ENCODE results near the gene ZNF346.

Gene ZNF346

DNA sequence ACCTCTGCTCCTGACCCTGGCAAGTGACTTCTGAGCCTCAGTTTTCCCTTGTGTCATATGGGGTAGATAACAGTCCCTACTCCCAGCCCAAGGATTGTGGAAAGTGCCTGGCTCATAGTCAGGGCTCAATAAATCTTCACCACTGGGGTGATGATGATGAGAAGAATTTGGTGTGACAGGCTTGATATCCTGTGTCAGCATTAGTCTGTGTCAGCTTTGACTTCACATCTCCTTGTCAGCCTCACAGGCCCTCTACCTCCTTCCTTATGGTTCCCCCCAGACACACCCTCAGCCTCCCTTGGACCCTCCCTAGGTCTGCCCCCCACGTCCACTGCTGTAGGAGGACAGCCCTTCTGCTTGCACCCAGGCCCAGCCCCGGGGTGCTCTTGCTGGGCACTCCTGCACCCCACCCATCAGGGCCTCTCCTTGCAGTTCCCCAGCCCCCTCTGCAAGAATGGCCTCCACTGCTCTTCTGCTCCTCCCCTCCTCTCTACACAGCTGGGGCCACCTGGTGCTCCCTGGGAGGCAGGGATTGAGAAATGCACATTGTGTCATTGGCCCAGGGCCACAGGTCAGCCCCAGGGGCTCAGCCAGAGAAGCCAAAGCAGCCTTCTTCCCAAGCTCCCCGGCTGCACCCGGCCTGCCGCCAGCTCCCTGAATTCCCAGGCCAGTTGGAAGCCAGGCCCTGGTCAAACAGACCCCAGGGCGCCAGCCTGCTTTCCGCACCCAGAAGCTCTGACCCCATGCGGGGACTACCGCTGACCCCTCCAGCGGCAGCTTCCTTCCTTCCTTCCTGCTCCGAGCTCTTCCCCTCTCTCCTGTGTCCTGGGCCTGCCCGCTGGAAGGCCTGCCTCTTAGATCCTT, 72.0 kb downstream of the ZNF346 start:
- no peak for DNase-seq (ENCODE audit: low read depth)

DNA sequence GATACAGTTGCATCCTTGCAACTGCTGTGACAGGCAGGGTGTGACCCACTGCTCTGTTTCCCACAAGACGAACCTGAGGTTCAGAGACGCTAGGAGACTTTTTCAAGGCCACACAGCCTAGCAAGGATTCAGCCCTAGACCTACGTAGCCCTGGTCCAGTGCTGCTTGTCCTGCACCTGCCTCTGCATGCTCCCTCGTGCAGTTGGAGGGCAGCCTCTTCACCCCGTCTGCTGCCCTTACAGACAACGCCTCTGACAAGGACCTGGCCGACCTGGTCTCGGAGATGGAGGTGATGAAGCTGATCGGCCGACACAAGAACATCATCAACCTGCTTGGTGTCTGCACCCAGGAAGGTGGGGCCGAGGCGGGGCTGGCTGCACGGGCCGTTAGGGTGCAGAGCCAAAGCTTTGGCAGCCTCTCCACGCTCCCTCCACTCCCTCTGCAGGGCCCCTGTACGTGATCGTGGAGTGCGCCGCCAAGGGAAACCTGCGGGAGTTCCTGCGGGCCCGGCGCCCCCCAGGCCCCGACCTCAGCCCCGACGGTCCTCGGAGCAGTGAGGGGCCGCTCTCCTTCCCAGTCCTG, 72.7 kb downstream of the ZNF346 start:
- no peak for DNase-seq (ENCODE audit: low read depth)

- no peak for DNase-seq (ENCODE audit: low read depth)
Measured at GRCh38 chr5:177096162-177097015, 73.9 kb downstream of the ZNF346 start.

DNA sequence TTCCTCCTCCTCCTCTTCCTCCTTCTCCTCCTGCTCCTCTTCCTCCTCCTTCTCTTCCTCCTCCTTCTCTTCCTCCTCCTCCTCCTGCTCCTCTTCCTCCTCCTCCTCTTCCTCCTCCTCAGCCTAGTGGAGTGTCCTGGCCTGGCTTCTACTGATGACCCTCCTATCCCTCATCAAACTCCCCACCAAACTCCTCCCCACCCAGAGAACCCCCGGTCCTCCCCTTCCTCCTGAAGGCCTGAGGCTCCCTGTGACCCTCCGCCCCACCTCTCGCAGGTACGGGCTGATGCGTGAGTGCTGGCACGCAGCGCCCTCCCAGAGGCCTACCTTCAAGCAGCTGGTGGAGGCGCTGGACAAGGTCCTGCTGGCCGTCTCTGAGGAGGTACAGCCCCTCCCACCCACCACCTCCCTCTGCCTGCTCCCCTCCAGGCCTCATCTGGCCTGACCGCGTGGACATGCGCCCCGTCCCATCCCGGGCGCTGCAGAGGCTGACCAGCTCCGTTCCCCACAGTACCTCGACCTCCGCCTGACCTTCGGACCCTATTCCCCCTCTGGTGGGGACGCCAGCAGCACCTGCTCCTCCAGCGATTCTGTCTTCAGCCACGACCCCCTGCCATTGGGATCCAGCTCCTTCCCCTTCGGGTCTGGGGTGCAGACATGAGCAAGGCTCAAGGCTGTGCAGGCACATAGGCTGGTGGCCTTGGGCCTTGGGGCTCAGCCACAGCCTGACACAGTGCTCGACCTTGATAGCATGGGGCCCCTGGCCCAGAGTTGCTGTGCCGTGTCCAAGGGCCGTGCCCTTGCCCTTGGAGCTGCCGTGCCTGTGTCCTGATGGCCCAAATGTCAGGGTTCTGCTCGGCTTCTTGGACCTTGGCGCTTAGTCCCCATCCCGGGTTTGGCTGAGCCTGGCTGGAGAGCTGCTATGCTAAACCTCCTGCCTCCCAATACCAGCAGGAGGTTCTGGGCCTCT, 74.8 kb downstream of the ZNF346 start:
- no peak for DNase-seq (ENCODE audit: low read depth)

- DNase-seq (ENCODE audit: low read depth): no peak
Measured at GRCh38 chr5:177098120-177098469, 75.6 kb downstream of the ZNF346 start.

DNA sequence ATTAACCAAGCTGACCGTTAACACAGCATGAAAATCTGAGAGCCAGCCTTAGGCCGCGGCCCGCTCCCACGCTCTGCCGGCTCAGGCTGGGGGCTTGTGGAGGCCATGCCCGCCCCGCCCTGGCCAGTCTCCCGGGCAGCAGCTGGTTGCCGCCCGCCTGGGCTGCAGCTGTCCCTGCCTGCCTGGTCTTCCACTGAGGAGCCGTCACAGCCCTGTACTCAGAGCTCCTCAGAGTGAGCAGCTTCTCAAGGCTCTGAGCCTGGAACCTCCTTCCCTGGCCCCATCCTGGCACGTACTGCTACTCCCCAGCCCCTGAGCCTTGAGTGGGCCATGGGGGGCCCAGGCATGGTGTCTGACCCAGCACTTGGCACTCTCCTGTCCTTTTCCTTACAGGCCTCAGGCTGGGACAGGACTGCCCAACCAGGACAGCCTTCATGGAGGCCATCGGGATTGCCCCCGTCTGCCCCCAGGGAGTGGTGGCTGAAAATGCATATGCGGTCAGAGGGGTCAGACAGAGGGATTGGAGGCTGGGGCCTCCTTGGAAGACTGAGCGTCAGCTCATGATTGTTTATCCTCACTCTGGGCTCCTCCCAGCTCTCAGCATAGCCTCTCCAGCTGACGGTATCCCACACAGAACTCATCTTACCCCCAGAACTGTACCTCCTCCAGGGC, 76.1 kb downstream of the ZNF346 start:
- DNase-seq (ENCODE audit: low read depth): no peak

- DNase-seq (ENCODE audit: low read depth): no peak
Measured at GRCh38 chr5:177099422-177100093, 77.1 kb downstream of the ZNF346 start.

GRCh38 chr5:177100714-177101121, 78.2 kb downstream of the ZNF346 start:
- no peak for DNase-seq (ENCODE audit: low read depth)

DNA sequence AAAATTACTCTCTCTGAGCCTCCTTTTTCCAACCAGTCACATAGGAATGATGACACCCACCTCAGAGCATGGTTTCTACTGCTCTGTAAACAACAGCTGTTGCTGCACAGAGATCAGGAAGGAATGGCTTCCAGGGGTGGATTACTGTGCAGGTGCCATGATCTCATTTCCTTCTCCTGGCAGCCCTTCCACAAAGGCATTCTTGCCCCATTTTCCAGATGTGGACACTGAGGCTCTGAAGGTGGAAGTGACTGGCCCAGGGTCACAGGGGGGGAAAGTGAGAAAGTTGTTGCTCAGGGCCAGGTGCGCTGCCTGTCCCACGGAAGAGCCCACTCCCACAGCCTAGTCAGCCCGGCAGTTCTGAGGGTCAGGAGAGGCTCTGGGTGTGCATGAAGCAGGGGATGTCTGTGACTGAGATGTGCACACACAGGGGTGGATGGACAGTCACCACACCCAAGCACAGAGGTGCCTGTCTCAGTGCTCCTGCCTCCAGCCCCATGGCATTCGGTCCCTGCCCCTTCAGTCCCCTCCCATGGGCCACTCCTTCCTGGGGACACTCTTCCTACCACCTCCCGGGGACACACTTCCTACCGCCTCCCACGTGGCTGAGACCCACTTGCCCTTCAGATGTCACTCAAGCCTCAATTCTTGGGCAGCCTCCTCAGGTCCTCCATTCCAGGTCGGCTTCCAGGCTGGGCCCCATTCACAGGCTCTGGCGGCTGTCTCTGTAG, 81.2 kb downstream of the ZNF346 start:
- no peak for DNase-seq (ENCODE audit: low read depth)

- DNase-seq (ENCODE audit: low read depth): no peak
Measured at GRCh38 chr5:177105691-177106476, 83.4 kb downstream of the ZNF346 start.

DNA sequence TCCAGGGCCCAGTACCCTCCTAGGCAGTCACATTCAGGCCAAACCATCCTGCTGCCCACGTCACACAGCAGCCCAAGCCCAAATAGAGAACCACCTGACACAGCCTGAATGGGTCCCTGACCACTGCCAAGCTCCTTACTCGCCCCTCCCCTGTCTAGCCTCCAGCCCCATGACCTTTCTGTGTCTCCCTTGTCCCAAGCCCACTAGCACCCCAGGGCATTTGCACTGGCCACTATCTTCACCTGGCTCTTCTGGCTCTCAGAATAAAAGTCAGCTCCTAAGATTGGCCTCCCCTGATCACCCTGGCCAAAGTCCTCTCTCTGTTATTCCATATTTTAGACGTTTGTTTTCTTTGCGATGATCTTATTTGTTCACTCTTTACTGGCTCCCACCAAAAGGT, 84.7 kb downstream of the ZNF346 start:
- no peak for DNase-seq (ENCODE audit: low read depth)

- no peak for DNase-seq (ENCODE audit: low read depth)
Measured at GRCh38 chr5:177109810-177110209, 87.3 kb downstream of the ZNF346 start.

DNA sequence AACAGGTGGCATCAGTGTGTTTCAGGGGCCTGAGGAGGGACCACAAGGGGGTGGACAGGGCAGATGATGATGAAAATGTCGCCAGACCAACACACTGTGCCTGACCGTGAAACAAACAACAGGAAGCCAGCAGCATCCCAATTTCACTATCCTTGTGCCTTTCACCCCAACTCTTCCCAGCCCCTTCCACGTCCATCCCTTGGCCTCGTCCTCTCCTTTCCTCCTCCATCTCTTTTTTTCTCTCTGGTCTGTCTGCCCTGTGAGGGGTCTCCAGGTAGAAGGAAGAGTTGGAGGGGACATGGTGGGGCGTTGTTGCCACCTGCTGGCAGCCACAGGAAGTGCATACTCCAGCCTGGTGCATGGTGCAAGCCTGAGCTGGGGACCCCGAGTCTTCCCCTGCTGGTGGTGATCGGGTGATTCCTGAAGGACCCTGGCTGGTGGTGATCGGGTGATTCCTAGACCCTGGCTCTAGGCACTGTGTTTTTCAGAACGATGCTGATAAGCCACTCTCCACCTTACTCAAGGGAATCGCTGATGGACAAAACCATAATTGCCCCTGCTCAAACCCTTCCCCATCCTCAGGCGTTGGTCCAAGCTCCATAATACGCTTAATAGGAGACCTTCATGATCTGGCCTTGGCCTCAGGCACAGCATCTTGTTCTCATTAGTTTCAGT, 89.4 kb downstream of the ZNF346 start:
- DNase-seq (ENCODE audit: low read depth): no peak

DNA sequence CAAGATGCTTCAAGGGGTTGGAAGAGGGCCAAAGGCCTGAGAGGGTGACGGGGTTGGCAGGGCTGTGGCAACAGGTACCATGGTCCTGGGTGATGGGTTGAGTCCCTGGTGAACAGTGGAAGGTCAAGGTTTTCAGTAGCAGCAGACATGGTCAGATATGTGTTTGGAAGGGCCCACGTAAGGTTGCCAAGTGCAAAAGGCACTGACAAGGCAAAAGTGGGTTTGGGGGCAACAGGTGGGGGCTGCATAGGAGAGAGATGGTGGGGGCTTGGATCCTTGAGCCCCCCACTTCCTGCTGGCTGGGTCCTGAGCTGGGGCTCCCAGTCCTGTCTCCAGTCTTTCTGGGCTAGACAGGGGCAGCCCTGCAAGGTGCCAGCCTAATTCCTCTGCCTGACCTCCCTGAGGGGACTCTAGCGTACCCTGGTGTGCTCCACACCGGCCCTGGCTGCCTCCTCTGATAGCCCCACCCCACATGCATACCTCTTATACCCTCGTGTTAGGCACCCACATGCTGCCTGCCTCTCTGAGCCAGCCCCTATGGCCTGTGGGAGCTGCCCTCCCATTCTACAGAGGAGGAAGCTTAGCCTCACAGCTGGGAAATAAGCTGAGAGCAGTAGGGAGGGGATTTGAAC, 90.2 kb downstream of the ZNF346 start:
- no peak for DNase-seq (ENCODE audit: low read depth)

- peak; percentile 68 for DNase-seq (ENCODE audit: low read depth)
Measured at GRCh38 chr5:177113566-177114424, 91.3 kb downstream of the ZNF346 start.

DNA sequence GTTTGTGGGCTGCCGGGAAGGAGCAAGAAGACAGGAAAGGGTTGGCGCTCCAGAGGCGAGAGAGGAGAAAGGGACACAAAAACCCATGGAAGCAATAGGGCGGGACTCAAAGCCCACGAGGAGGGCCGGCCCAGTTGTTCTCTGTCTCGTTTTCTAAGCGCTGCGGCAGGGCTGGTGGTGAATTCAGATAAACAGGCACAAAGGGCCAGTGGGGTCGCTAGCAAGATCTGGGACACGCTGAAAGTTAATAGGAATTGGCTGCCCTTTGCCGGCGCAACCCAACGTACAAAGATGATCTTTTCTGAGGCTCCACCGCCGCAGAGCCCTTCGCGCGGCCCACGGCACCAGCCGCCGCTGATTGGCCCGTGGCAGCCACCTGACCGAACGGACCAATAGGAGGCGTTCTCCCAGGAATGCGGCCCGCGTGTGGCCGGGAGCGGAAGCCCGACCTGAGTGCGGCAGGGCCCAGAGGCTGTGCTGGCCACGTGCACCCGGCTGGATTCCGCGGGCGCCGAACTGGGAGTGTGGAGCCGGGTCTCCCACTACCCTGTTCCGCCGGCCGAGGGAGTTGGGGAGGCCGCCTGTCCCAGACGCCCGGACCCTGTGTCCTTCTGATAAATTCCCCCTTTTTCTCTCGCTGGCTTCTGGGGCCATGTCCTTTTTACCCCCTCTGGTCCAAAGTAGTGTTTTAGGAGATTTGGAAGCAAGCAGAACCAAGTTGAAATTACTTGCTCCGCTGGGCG, 94.3 kb downstream of the ZNF346 start:
- peak; percentile 70 for DNase-seq (ENCODE audit: low read depth)
